Activated CD4-positive, alpha-beta T cell treated with anti-CD3 and anti-CD28 coated beads, Interleukin-2, amount 50 U/mL, for 1 hour (primary cell): Measurements from ENCODE around the gene DEK.
"Not testable (repeated sequence)": the region's sequence is repeated elsewhere in the genome, so short reads cannot be mapped to it uniquely, and the experiment has no call there.

Experiments
- DNase-seq: peaks from one replicate; pipeline ENCODE4 v3.0.0-alpha.2; 2020

The DEK gene, protein sequence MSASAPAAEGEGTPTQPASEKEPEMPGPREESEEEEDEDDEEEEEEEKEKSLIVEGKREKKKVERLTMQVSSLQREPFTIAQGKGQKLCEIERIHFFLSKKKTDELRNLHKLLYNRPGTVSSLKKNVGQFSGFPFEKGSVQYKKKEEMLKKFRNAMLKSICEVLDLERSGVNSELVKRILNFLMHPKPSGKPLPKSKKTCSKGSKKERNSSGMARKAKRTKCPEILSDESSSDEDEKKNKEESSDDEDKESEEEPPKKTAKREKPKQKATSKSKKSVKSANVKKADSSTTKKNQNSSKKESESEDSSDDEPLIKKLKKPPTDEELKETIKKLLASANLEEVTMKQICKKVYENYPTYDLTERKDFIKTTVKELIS

GRCh38 chr6:18264219-18264922 lies at the start of gene DEK:
TSS of gene DEK (minus strand) at chr6:18264530. CDS start at chr6:18263987, 543 bp downstream.
- DNase-seq, result peak; percentile 87

GRCh38 chr6:18312368-18312767 lies 48.0 kb upstream of the DEK start:
- DNase-seq, result no peak

DNA sequence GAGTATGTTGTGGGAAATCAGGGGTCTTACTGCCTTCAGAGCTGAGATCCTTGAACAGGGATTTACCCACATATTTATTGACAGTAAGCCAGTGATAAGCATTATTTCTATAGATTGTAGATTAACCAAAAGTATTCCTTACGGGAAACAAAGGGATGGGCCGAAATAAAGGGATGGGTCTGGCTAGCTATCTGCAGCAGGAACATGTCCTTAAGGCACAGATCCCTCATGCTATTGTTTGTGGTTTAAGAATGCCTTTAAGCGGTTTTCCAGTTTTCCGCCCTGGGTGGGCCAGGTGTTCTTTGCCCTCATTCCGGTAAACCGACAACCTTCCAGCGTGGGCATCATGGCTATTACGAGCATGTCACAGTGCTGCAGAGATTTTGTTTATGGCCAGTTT lies 45.7 kb upstream of the DEK start:
- not testable (repeated sequence) for DNase-seq

GRCh38 chr6:18309046-18309445 lies 44.7 kb upstream of the DEK start:
- no peak for DNase-seq

GRCh38 chr6:18308070-18308735 lies 43.9 kb upstream of the DEK start:
- no peak for DNase-seq

DNA sequence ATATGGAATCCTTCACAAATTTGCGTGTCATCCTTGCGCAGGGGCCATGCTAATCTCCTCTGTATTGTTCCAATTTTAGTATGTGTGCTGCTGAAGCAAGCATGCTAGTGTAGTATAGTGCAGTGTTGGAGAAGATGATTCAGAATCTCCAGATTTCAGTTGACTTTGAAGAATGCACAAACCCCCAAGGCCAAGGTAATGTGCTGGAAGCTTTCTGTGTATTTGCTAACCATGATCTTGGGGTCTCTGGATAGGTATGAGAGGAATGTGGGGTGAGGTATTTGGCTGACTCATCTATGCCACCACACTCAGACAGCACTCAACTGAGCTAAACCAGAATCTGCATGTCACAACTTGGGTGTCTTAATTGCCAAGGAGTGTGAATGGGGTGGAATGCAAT lies 42.6 kb upstream of the DEK start:
- DNase-seq, result no peak

GRCh38 chr6:18302561-18303439 lies 38.5 kb upstream of the DEK start:
- no peak for DNase-seq

DNA sequence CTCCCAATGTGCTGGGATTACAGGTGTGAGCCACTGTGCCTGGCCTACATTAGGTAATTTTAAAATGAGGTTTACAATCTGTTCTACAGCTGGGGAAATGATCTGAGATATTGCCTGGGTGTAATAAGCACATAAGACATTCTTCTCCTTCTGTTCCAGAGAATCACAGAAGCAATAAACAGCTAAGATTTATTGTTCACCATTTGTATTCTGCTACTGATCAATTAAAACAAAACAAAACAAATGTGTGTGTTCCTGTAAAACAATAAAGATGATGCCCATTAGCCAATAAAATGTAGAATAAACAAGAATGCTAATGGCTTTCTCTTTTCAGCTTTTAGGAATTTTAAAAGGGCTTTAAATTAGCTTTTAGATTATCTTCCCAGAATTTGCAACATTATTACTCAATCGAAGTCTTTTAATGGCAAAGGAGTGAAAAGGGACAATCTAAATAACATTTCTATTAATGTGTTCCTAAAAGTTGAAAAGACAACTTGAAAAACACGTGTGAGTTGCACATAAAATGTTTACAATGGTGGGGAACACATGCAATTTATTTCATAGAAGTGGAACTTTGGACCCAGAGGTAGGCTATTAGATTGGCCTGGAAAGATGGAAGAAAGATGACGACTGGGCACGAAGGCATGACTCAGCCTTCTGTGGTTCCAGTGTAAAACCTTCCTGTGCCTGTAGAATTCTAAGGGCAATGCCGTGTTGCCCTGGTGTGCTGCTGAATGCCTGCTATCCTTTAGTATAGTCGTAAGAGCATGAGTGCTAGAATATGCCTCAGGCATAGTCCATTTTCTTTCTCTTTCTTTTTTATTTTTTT lies 29.0 kb upstream of the DEK start:
- no peak for DNase-seq

GRCh38 chr6:18289283-18289682 lies 25.0 kb upstream of the DEK start:
- no peak for DNase-seq

GRCh38 chr6:18284261-18284660 lies 19.9 kb upstream of the DEK start:
- DNase-seq, result no peak

DNA sequence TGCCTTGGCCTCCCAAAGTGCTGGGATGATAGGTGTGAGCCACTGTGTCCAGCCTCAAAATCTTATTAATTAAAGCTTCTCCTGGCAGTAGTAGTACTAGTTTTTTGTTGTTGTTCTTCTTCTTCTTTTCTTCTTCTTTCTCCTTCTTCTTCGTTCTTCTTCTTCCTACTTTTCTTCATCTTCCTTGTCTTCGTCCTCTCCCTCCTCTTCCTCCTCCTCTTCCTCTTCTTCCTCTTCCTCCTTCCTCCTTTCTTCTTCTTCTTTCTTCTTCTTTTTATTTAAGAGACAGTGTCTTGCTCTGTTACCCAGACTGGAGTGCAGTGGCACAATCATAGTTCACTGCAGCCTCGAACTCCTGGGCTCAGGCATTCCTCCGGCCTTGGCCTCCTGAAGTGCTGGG lies 17.2 kb upstream of the DEK start:
- DNase-seq, result no peak

GRCh38 chr6:18280084-18280483 lies 15.8 kb upstream of the DEK start:
- DNase-seq, result no peak

- no peak for DNase-seq
Measured at GRCh38 chr6:18279422-18279821, 15.1 kb upstream of the DEK start.

GRCh38 chr6:18277237-18278006 lies 13.1 kb upstream of the DEK start:
- no peak for DNase-seq

GRCh38 chr6:18276610-18277236 lies 12.4 kb upstream of the DEK start:
- no peak for DNase-seq

DNA sequence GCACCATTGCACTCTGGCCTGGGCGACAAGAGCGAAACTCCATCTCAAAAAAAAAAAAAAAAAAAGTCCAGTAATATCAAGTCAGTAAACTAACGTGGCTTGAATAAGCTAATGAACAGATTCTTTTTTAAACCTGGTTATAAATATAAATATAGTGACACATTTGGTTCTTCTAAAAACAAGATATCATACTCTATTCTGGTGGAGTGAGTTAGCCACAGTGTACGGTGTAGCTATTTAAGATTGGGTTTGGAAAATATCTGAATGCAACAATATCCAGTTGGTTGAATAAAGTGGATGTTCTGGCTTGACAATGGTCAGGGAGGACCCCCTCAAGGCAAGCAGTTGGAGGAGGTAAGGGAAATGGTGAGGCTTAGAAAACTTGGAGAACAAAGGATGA lies 5.9 kb upstream of the DEK start:
- no peak for DNase-seq

DNA sequence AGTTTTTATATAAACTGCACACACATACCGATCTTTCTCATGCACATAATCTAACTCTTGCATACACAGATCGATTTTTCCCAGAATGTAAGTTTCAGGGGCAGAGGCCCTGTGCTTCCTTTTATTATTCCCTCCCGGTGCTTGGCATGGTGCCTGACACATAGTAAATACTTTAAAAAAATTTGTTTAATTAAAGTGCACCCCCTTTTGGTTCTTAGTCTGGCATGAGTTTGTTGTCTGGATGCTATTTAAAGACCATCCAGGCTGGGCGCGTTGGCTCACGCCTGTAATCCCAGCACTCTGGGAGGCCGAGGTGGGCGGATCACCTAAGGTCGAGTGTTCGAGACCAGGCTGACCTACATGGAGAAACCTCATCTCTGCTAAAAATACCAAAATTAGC lies 5.4 kb upstream of the DEK start:
- no peak for DNase-seq

DNA sequence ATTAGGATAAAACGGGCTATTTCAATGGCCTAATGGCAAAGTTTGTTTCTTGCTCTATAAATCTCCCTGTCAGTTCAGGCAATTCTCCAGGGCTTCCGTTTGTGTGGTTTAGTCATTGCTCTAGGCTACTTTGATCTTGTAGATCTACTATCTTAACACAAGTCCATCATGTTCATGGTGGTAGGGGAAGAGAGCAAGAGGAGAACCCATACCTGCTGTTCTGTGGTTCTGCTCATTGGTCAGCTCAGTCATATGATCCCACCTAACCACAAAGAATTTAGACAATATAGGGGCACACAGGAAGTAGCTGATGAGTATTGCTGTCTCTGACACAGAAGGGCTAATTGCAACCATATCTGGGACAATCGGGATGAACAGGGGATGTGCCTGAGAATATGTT lies 4.9 kb upstream of the DEK start:
- DNase-seq, result no peak

- no peak for DNase-seq
Measured at GRCh38 chr6:18268066-18268465, 3.7 kb upstream of the DEK start.

DNA sequence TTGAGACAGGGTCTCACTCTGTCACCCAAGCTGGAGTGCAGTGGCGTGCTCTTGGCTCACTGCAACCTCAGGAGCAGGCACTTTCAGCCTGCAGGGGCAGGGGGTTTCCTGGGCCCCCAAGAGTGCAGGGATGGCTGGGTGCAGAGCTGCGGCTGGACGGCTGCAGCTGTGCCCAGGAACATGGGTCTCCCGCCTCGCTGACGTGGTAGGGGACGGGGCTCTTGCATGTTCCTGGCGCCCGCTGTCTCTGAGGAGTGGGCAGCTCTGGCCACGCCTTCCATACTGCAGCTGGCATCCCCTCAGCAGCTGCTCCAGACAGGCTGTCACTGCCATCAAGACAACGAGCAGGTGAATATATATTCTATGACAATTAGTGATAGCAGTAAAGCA lies 2.2 kb upstream of the DEK start:
- no peak for DNase-seq
